Calu3 (cell line): ENCODE data around the gene PHOSPHO1. TPM values are rescaled to one million over a fixed set of nuclear protein-coding genes. Genes with fewer than 3 reads are reported as not detected.

Source experiments
- BruUV-seq: library from RNA; stranded (reverse); fragments of 400-500 nt; replicated peaks from 2 replicates; lab custom pipeline; 2021; lab: Mats Ljungman, UMichigan
- CTCF ChIA-PET: fragments of 300-600 bp; sonication (Branson Sonifier 250); formaldehyde crosslinking; loops from one replicate; lab custom pipeline; 2022; ENCODE audit warnings: antibody characterized with exemption; lab: Charles Lee
- DNase-seq: peaks from one replicate; pipeline ENCODE4 v3.0.0; 2022
- H3K27ac Mint-ChIP-seq: one replicate; pipeline ENCODE4 v1.8.0; 2022; ENCODE audit warnings: mixed read lengths; ENCODE audit not compliant: unreplicated experiment
- H3K27me3 Mint-ChIP-seq: one replicate; pipeline ENCODE4 v1.8.0; 2022; ENCODE audit warnings: mixed read lengths; ENCODE audit not compliant: unreplicated experiment
- H3K36me3 Mint-ChIP-seq: one replicate; pipeline ENCODE4 v1.8.0; 2022; ENCODE audit warnings: mild to moderate bottlenecking, moderate library complexity, mixed read lengths; ENCODE audit not compliant: insufficient read depth, unreplicated experiment
- H3K4me1 Mint-ChIP-seq: one replicate; pipeline ENCODE4 v1.8.0; 2022; ENCODE audit warnings: mild to moderate bottlenecking, low read depth, mixed read lengths; ENCODE audit not compliant: unreplicated experiment
- H3K4me3 Mint-ChIP-seq: one replicate; pipeline ENCODE4 v1.8.0; 2022; ENCODE audit warnings: mild to moderate bottlenecking, low read depth, moderate library complexity, mixed read lengths; ENCODE audit not compliant: unreplicated experiment
- H3K9me3 Mint-ChIP-seq: one replicate; pipeline ENCODE4 v1.8.0; 2022; ENCODE audit warnings: low read depth, mixed read lengths; ENCODE audit not compliant: unreplicated experiment
- intact Hi-C: fragments of 100-400 bp; cut with micrococcal nuclease; formaldehyde crosslinking; loops from one replicate; pipeline ENCODE4 v1.10.0; 2022; ENCODE audit not compliant: unreplicated experiment
- total RNA-seq: library from RNA; stranded (reverse); gene quantifications from 2 replicates; pipeline ENCODE4 v1.2.3, GENCODE V29; 2022
- TF ChIP-seq, protein P1 (sequence below): fragments of 200-600 bp; IDR thresholded peaks from one replicate; pipeline ENCODE4 v1.8.0; 2022; ENCODE audit warnings: antibody characterized with exemption; ENCODE audit not compliant: unreplicated experiment

The PHOSPHO1 gene
- total RNA-seq, 1 experiment from 2014 or later, result not detected

DNA sequence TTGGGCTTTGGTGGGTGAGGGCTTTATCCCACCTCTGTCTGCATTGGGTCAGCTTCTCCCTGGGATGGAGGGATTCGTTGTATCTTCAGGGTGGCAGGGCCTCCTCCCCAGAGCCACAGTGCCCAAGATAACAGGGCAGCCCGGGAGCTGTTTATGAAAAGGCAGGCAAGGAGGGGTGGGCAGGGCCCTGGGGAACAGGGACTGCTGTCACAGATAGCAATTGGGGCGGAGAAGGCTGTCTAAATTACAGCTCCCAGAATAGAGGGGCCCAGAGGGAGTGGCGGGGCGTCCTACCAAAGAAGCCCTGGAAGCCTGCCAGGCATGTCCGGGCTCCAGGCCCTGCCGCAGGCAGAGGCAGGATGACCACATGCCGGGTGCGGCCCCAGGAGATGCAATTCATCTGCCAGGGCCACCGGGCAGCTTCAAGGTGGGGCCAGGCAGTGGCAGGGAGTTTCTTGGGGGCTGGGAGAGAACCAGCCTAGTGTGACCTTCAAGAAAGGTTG is 18.8 kb upstream of the PHOSPHO1 start:
- no TSS peak for BruUV-seq
- Mint-ChIP-seq H3K4me3 (no peak overlapping the region), H3K9me3 (no peaks in the 10 kb centered on the region), H3K36me3 (no peaks in the 10 kb centered on the region), H3K27me3 (peaks cover 34% of the 10 kb centered on the region), H3K27ac (no peak overlapping the region), H3K4me1 (peaks cover 9% of the 10 kb centered on the region)
- CTCF ChIA-PET, result no interaction called here
- DNase-seq, result peak; percentile 70
- TF ChIP-seq, protein P1, sequence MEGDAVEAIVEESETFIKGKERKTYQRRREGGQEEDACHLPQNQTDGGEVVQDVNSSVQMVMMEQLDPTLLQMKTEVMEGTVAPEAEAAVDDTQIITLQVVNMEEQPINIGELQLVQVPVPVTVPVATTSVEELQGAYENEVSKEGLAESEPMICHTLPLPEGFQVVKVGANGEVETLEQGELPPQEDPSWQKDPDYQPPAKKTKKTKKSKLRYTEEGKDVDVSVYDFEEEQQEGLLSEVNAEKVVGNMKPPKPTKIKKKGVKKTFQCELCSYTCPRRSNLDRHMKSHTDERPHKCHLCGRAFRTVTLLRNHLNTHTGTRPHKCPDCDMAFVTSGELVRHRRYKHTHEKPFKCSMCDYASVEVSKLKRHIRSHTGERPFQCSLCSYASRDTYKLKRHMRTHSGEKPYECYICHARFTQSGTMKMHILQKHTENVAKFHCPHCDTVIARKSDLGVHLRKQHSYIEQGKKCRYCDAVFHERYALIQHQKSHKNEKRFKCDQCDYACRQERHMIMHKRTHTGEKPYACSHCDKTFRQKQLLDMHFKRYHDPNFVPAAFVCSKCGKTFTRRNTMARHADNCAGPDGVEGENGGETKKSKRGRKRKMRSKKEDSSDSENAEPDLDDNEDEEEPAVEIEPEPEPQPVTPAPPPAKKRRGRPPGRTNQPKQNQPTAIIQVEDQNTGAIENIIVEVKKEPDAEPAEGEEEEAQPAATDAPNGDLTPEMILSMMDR, result no peak
- intact Hi-C loops, result loop anchor here (1.0 kb wide), 1 partner anchor 15 kb away; no protein-coding TSS in a partner anchor

- H3K9me3 Mint-ChIP-seq, result no peaks in the 10 kb centered on the region
- peaks cover 28% of the 10 kb centered on the region for H3K27me3 Mint-ChIP-seq
- TF ChIP-seq, protein P1, result no peak
- intact Hi-C loops, result no loop called here
- H3K36me3 Mint-ChIP-seq, result no peaks in the 10 kb centered on the region
- BruUV-seq, result no TSS peak
- H3K27ac Mint-ChIP-seq, result no peak overlapping the region
- H3K4me3 Mint-ChIP-seq, result no peak overlapping the region
- H3K4me1 Mint-ChIP-seq, result peaks cover 9% of the 10 kb centered on the region
- CTCF ChIA-PET, result no interaction called here
- DNase-seq, result no peak
These were observed 17.4 kb upstream of the PHOSPHO1 start for GRCh38 chr17:49247944-49248343.

GRCh38 chr17:49244839-49245238 is 14.3 kb upstream of the PHOSPHO1 start:
- CTCF ChIA-PET, result no interaction called here
- BruUV-seq, result no TSS peak
- H3K9me3 Mint-ChIP-seq, result no peaks in the 10 kb centered on the region

DNA sequence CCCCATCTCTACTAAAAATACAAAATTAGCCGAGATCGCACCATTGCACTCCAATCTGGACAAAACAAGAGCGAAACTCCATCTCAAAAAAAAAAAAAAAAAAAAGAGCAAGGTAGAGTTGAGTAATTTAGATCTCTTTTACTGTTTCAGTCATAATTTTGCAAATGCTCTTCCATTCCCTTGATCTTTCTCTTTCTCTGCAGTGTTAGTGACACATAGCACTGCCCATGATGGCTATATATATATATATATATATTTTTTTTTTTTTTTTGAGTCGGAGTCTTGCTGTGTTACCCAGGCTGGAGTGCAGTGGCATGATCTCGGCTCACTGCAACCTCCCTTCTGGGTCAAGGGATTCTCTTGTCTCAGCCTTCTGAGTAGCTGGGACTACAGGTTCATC is 12.2 kb upstream of the PHOSPHO1 start:
- no peak for DNase-seq
- Mint-ChIP-seq H3K4me1 (no peaks in the 10 kb centered on the region), H3K4me3 (no peak overlapping the region), H3K36me3 (no peaks in the 10 kb centered on the region), H3K27ac (no peak overlapping the region), H3K27me3 (peaks cover 18% of the 10 kb centered on the region), H3K9me3 (no peaks in the 10 kb centered on the region)
- intact Hi-C loops, result no loop called here
- CTCF ChIA-PET, result interaction anchor here (0.7 kb wide), 1 partner anchor 109 kb away, joined by 3 read pairs; no protein-coding TSS in a partner anchor
- TF ChIP-seq, protein P1, result no peak
- BruUV-seq, result no TSS peak

More at GRCh38 chr17:49244839-49245238, 14.3 kb upstream of the PHOSPHO1 start:
- Mint-ChIP-seq H3K36me3 (no peaks in the 10 kb centered on the region), H3K4me1 (peaks cover 9% of the 10 kb centered on the region), H3K4me3 (no peak overlapping the region), H3K27ac (no peak overlapping the region), H3K27me3 (peaks cover 29% of the 10 kb centered on the region)
- intact Hi-C loops, result no loop called here
- DNase-seq, result no peak
- TF ChIP-seq, protein P1, result no peak
